Activated CD8-positive, alpha-beta memory T cell treated with anti-CD3 and anti-CD28 coated beads, Interleukin-2, amount 50 U/mL, for 1 hour (primary cell): ENCODE measurements around the gene CGNL1.

Experiments used
- DNase-seq: peaks from one replicate; pipeline ENCODE4 v3.0.0-alpha.2; 2020; ENCODE audit errors: extremely low read depth

Gene CGNL1

DNA sequence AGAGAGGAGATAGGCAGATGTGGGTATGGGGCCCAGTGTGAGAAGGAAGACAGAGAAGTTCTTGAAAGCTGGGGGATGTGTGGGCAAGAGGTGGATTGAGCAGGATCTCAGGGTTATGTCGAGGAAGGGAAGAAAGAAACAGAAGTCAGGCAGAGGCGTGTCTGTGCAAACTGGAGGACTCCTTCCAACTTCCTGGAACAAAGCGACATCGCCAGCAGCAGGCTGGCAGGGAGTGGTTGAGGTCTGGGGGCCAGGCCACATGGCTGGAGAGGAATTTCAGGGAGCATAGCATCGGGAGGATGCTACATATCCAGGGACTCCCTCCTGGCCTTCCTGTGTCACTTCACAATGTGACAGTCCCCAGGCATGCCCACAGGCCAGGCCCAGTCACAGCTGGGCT is 172.5 kb downstream of the CGNL1 start:
- no peak for DNase-seq

- DNase-seq: no peak
These were observed 173.6 kb downstream of the CGNL1 start for GRCh38 chr15:57549935-57550334.

DNA sequence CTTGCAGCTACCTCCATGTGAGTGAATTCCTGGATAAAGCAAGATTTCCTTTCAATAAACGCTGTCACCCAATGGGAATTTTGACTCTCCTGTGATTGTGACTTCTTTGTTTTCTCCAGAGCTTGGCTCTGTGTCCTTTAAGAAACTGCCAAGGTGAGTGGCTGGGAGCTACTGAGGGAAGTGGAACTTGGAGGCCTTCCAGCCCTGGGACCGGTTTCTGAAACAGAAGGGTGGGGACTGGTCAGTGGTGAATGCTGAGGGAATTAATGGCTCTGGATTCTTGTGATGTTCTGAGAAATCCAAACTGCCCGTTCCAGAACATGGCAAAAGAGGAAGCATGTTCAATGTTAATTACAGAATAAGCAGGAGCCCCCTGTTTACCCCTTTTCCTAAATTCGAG is 174.3 kb downstream of the CGNL1 start:
- DNase-seq: no peak

DNA sequence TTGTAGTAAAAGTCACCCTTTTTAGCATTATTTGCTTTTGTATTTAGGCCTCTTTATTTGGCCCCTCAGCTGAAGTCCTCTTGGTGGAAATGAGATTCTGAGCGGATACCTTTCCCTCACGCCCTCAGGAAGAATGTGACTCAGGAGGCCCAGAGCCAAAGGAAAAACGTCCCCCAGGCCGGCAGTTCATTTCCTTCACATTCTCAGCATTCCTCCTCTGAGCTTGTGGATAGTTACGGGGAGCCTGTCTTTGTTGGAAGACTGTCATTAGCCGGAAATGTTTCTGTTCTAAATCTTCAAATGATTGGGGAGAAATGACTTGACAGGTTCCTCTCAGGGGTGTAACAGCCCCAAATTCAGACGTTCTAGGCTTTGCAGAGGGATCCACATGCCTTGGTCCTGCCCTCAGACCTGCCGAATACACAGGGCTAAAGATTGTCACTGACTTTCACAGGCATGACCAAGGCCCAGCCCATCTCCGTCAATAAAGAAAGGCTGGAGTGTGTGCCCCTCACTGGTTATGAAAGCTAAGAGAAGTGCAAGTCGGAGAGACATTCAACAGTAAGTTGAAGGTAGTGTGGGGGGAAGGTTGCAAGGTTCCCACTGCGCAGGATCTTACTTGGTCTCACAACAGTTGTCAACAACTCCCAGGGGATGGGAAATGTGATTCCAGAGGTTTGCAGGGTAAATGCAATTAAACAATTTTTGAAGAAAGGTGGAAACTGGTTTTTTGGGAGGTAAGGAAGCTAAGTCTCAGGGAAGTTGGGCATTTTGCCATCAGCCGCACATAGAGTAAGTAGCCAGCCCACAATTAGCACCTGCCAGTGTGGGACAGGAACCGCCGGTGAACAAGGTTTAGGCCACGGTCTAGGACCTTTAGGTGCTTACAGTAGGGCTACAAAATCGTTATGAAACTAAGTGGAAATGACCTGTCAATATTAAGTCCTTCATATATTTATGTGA is 175.7 kb downstream of the CGNL1 start:
- DNase-seq: no peak

DNA sequence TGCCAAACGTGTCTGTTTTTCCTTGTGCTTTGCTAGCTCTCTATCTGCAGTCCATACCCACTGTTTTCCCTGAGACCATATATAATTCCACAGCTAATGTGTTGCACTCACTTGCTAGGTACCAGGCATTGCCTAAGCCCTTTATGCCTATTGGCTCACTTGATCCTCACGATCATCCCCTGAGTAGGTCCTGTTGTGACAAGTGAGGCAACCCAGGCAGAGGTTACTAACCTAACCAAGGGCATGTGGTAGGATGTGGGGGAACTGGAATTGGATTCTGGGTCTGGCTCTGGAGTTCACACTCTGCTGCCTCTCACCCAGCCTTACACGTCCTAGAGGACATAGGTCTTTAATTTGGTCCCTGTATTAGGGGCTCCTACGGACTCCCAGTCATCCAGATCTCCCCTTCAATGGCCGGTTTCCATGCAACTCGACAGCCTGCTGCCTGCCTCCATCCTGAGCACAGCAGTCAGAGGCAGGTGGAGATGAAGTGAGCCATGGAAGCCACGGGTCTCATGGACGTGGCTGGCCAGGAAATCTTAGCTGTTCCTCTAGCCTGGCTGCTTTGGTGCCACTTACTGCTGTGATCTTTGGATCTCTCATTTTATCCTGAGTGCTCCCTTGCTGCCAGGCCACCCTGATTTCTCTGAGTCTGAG is 176.5 kb downstream of the CGNL1 start:
- no peak for DNase-seq

- DNase-seq: no peak
These were observed 177.2 kb downstream of the CGNL1 start for GRCh38 chr15:57553526-57553925.

- no peak for DNase-seq
These were observed 177.9 kb downstream of the CGNL1 start for GRCh38 chr15:57554063-57554811.

- DNase-seq: no peak
These were observed 178.5 kb downstream of the CGNL1 start for GRCh38 chr15:57554812-57555179.

- no peak for DNase-seq
These were observed 179.0 kb downstream of the CGNL1 start for GRCh38 chr15:57555270-57555669.

DNA sequence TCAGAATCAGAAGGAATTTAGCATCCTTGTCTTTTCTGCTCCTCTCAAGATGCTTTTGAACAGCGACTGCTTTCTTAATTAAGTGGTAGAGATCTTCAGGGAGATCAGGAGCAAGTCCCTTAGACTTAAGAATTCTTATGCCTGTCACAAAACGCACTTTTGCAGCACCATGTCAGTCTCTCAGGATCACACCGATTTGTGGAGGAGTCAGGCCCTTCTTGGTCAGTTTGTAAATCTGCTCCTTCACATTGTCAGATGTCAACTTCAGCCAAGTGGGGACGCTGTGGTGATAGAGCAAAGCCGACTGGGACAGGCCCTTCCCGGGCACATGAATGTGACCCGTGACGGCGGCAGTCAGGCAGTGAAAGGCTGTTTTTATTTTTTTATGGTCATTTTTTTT is 179.7 kb downstream of the CGNL1 start:
- no peak for DNase-seq

GRCh38 chr15:57557267-57557666 is 181.0 kb downstream of the CGNL1 start:
- DNase-seq: no peak

GRCh38 chr15:57557810-57558209 is 181.5 kb downstream of the CGNL1 start:
- DNase-seq: no peak

- DNase-seq: no peak
These were observed 183.6 kb downstream of the CGNL1 start for GRCh38 chr15:57559875-57560274.

- DNase-seq: peak; percentile 20
These were observed 184.9 kb downstream of the CGNL1 start for GRCh38 chr15:57561041-57561711.

DNA sequence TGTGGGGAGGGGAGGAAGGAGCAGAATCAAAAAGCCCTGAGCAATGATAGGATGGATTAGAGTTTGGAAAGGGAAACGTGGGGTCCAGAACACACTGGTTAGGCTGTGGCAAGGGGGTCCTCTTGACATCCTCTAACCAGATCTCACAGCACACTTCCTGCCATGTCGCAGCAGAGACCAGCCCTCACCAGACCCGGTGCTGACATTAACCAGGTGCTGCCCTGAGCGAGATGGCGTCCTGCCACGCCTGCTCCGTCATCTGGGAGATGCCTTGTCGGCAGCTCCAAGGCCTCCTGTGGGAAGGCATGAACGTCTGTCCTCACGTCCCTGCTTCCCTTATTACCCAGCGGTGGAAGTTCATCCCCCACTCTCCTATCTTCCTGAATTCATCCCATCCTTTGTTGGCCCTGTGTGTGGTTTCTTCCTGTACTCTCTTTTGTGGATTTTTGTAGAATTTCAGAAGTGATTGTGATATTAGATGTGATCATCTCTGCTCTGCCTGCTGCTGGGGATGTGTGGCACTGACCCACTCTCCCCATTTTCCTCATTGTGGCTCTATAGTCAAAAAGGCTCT is 186.0 kb downstream of the CGNL1 start:
- DNase-seq: no peak

DNA sequence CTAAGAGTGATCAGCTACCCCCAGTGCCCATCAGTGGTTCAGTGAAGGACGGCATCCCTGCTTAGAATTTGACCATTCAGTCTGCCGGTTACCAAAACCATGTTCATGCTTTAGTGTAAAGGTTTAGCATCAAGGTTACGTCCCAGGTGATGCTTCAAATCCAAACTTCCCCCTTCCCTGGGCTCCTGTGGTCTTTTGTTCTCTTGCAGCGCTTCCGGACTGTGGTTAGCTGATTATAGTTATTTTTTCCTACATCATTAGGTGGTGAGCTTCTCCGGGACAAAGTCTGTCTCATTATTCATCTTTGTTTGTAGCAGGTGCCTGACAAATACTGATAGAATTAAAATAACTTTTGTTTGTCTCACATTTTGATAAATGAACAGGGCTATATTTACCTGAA is 187.1 kb downstream of the CGNL1 start:
- no peak for DNase-seq

- no peak for DNase-seq
These were observed 189.0 kb downstream of the CGNL1 start for GRCh38 chr15:57565311-57565710.

DNA sequence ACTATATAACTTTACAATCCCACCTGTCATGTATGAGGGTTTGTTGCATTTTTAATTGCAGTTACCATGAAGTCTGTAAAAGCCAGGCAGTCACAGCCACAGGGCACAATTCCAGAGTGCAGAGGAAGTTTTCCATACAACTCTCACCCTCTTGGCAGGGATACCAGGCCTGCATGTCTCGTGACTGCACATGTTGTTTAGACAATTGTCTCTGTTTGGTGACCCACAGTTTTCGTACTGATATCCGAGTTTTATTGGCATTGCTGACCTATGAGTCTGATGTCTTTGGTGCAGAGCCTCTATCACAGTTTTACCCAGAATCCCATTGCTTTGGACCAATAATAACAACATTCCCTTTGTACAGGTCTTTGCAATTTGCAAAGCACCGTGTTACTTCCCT is 190.5 kb downstream of the CGNL1 start:
- DNase-seq: no peak

- DNase-seq: no peak
These were observed 191.6 kb downstream of the CGNL1 start for GRCh38 chr15:57567891-57568290.

- no peak for DNase-seq
These were observed 192.0 kb downstream of the CGNL1 start for GRCh38 chr15:57568299-57568698.

DNA sequence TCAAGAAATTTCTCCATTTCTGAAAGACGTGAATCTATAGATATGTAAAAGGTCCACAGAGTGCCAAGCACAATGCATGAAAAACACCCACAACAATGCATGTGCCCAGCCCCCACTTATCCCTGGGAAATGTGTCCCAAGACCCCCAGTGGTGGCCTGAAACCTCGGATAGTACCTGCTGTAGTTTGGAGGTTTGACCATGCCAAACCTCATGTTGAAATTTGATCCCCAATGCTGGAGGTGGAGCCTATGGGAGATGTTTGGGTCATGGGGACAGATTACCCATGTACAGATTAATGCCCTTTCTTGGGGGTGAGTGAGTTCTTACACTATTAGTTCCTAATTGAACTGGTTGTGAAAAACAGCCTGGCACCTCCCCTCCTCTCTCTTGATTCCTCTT is 194.0 kb downstream of the CGNL1 start:
- DNase-seq: no peak

DNA sequence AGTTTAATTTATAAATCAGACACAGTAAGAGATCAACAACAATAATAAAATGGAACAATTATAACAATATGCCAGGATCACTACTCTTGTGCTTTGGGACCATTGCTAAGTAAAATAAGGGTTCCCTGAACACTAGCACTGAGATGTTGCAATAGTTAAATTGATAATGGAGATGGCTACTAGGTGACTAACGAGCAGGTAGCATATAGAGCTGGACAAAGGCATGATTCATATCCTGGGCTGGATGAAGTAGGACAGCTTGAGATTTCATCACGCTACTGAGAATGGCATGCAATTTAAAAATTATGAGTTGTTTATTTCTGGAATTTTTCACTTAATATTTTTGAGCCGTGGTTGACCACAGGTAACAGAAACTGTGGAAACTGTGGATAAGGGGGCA is 194.7 kb downstream of the CGNL1 start:
- DNase-seq: no peak
